ENCODE measurements around the gene TGFB1I1. TPM values are rescaled to one million over a fixed set of nuclear protein-coding genes. Genes with fewer than 3 reads are reported as not detected.

Gene TGFB1I1
- total RNA-seq: 132 and 212 TPM in 2 replicates

DNA sequence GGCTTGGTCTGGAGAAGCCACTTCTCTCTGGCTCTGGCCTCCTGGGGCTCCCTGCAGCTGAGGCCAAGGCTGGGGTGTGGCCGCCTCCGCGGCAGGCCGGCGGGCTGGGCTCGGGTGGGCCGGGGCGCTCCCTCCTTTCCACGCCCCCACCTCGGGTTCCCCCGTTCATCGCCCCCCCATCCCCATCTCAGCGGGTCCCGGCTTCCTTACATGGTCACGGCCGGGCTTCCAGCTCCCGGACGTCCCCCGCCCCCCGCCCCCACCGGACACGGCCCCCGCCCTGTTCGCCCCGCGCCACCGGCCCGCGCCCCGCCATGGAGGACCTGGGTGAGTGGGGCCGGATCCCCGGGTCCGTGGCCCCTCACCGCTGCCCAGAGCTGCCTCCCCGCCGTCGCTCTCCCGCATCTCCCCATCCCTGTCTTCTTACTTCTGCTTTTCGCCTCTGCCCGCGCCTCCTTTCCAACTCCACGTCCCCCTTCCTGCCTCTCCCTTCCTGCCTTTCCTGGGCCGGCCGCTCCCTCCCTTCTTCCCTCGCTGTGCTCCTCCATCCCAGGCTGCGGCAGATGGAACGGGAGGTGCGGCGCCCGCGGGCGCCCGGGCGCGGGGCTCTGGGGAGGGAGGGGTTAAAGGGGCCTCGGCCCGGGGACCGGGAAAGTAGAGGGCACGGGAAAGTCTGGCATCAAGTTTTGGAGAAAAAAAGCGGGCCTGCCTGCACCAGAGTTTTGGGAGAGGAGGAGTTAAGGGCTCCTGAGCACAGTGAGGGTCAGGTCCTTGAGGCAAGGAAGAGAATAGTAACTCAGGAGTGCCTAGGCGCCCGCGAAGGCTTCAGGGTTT lies at the start of gene TGFB1I1:
Gene TGFB1I1, plus strand, starts transcription at position 278 of the 834 bp plus-strand sequence. Its CDS starts 37 bp downstream, at position 315.

GRCh38 chr16:31428279-31428597 lies 43.7 kb upstream of the TGFB1I1 start, which contains the start of gene COX6A2:
Gene COX6A2 (minus strand): TSS chr16:31428360. CDS start chr16:31428325, 35 bp downstream.

GRCh38 chr16:31458844-31459686 lies 12.9 kb upstream of the TGFB1I1 start, which contains the start of gene ARMC5:
Gene ARMC5 (plus strand): TSS chr16:31459501. CDS start chr16:31459525, 24 bp downstream.

GRCh38 chr16:31483081-31483480 lies 11.1 kb downstream of the TGFB1I1 start, which contains the start of gene SLC5A2:
Gene SLC5A2 (plus strand): TSS chr16:31483123. CDS start chr16:31483137, 14 bp downstream.

DNA sequence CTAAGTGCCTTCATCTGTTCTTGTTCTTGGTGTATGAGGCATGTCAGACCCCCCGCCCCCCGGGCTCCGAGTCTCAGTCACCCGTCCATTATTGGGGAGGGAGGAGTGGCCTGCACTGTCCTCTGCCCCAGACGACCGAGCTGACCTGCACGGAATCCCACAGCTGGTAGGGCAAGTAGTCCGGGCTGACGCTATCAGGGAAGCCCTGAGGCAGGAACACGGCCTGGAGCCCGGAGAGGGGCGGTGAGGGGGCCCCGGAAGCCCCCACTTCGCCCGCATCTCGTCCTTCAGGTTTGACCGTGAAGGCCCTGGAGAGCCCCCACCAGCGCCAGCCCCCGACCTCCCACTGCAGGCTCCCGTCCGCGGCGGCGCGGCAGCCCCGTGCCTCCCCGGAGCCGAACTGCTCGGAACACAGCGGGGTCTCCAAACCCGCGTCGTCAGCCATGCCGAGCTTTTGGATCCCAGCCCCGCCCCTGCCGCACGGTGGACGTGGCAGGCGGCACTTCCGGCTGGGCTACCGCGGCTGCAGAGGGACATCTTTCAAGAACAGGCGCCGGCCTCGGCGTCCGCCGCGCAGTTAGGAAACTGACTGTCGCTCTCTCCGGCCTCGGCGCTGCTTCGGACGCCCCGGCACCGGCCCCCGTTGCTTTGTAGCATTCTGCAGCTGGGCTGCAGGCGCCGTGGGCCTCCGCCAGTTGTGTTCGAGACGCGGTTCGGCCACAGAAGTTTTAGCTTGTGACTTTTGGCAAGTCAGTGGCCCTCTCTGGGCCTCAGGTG lies 36.2 kb downstream of the TGFB1I1 start, which contains the start of gene RUSF1:
Gene RUSF1, minus strand, starts transcription at position 463 of the 777 bp plus-strand sequence. Its CDS starts 18 bp downstream, at position 445.

Other genes starting within 250 kb of the TGFB1I1 start
- not detected in 2 replicates for gene ITGAM, start 212.2 kb upstream of the TGFB1I1 start, total RNA-seq
- gene ITGAX, start 117.0 kb upstream of the TGFB1I1 start, total RNA-seq: not detected in 2 replicates
- gene ITGAD, start 78.8 kb upstream of the TGFB1I1 start, total RNA-seq: not detected in 2 replicates
- not detected in 2 replicates for gene COX6A2, start 43.8 kb upstream of the TGFB1I1 start, total RNA-seq
- 0.26 and 2.5 TPM in 2 replicates for gene ZNF843, start 29.4 kb upstream of the TGFB1I1 start, total RNA-seq
- gene ARMC5, start 12.7 kb upstream of the TGFB1I1 start, total RNA-seq: 8.8 and 8.9 TPM in 2 replicates
- not detected in 2 replicates for gene SLC5A2, start 11.0 kb downstream of the TGFB1I1 start, total RNA-seq
- 71.5 and 106 TPM in 2 replicates for gene RUSF1, start 36.2 kb downstream of the TGFB1I1 start, total RNA-seq
- gene AHSP, start 55.7 kb downstream of the TGFB1I1 start, total RNA-seq: 0.39 and 1.4 TPM in 2 replicates

Measured in epithelial cell of alveolus of lung (primary cell).